Activated B cell treated with CpG ODN at 0.5 μM for 24 hours (primary cell): Measurements from ENCODE around the gene CACNG7. TPM values are rescaled to one million over a fixed set of nuclear protein-coding genes. Genes with fewer than 3 reads are reported as not detected.

Experiments
- ATAC-seq: fragments of 200-7000 bp; cut with Tn5 transposase; one replicate; pipeline ENCODE4 v1.10.0; 2021; ENCODE audit warnings: low read depth, mild to moderate bottlenecking, moderate library complexity
- CTCF ChIA-PET: fragments of 350-600 bp; sonication (Branson Sonifier 250); formaldehyde crosslinking; loops from one replicate; lab custom pipeline; 2021; ENCODE audit warnings: antibody characterized with exemption; lab: Charles Lee
- POLR2A ChIA-PET: fragments of 350-600 bp; sonication (Branson Sonifier 250); formaldehyde crosslinking; loops from one replicate; lab custom pipeline; 2021; ENCODE audit warnings: antibody characterized with exemption; lab: Charles Lee
- DNase-seq: peaks from one replicate; pipeline ENCODE4 v3.0.0; 2022
- H3K27ac Mint-ChIP-seq: one replicate; pipeline ENCODE4 v1.8.0; 2020; ENCODE audit warnings: mixed read lengths
- H3K27me3 Mint-ChIP-seq: one replicate; pipeline ENCODE4 v1.8.0; 2021; ENCODE audit warnings: mixed read lengths
- H3K36me3 Mint-ChIP-seq: one replicate; pipeline ENCODE4 v1.8.0; 2021; ENCODE audit warnings: low read depth, mixed read lengths
- H3K4me1 Mint-ChIP-seq: one replicate; pipeline ENCODE4 v1.8.0; 2021; ENCODE audit warnings: mixed read lengths
- H3K4me3 Mint-ChIP-seq: one replicate; pipeline ENCODE4 v1.8.0; 2020; ENCODE audit warnings: mild to moderate bottlenecking, mixed read lengths
- H3K9me3 Mint-ChIP-seq: one replicate; pipeline ENCODE4 v1.8.0; 2020; ENCODE audit warnings: mixed read lengths
- CTCF ChIP-seq: fragments of 200-600 bp; IDR thresholded peaks from one replicate; pipeline ENCODE4 v1.8.0; 2022; ENCODE audit warnings: antibody characterized with exemption, mild to moderate bottlenecking
- intact Hi-C: fragments of 100-400 bp; cut with micrococcal nuclease; formaldehyde crosslinking; loops from one replicate; pipeline ENCODE4 v1.15.1; 2024
- total RNA-seq: library from RNA; stranded (reverse); gene quantifications from 2 replicates; pipeline ENCODE4 v1.2.3, GENCODE V29; 2022

Gene CACNG7
- total RNA-seq, 1 donor from 2014 or later: not detected

- H3K9me3 Mint-ChIP-seq: peaks cover 4% of the 10 kb centered on the region
- POLR2A ChIA-PET: no interaction called here
- no peak overlapping the region for H3K4me3 Mint-ChIP-seq
- intact Hi-C loops: no loop called here
- H3K27ac Mint-ChIP-seq: no peak overlapping the region
- H3K4me1 Mint-ChIP-seq: no peaks in the 10 kb centered on the region
- TF ChIP-seq CTCF: no peak
- DNase-seq: no peak
- no peaks in the 10 kb centered on the region for H3K36me3 Mint-ChIP-seq
- CTCF ChIA-PET: no interaction called here
- H3K27me3 Mint-ChIP-seq: peaks cover 23% of the 10 kb centered on the region
- ATAC-seq: no peak
Measured at GRCh38 chr19:53916004-53916403, 6.9 kb downstream of the CACNG7 start.

GRCh38 chr19:53917356-53917755 lies 8.3 kb downstream of the CACNG7 start:
- Mint-ChIP-seq H3K4me3 (no peak overlapping the region), H3K36me3 (no peaks in the 10 kb centered on the region), H3K27me3 (peaks cover 11% of the 10 kb centered on the region), H3K9me3 (peaks cover 4% of the 10 kb centered on the region), H3K27ac (no peak overlapping the region), H3K4me1 (no peaks in the 10 kb centered on the region)
- POLR2A ChIA-PET: no interaction called here
- TF ChIP-seq CTCF: no peak
- DNase-seq (no peak), ATAC-seq (no peak)
- CTCF ChIA-PET: no interaction called here
- intact Hi-C loops: no loop called here

GRCh38 chr19:53927739-53928138 lies 18.7 kb downstream of the CACNG7 start:
- Mint-ChIP-seq H3K4me1 (no peaks in the 10 kb centered on the region), H3K27me3 (no peaks in the 10 kb centered on the region), H3K27ac (no peak overlapping the region), H3K9me3 (peaks cover 5% of the 10 kb centered on the region), H3K4me3 (no peak overlapping the region), H3K36me3 (no peaks in the 10 kb centered on the region)
- intact Hi-C loops: no loop called here
- DNase-seq: no peak
- ChIA-PET POLR2A (no interaction called here), CTCF (no interaction called here)
- ATAC-seq: no peak
- no peak for TF ChIP-seq CTCF

- ATAC-seq (no peak), DNase-seq (no peak)
- CTCF ChIA-PET: no interaction called here
- TF ChIP-seq CTCF: no peak
- Mint-ChIP-seq H3K4me1 (no peaks in the 10 kb centered on the region), H3K27me3 (peaks cover 17% of the 10 kb centered on the region), H3K4me3 (no peak overlapping the region), H3K36me3 (no peaks in the 10 kb centered on the region), H3K27ac (no peak overlapping the region), H3K9me3 (peaks cover 3% of the 10 kb centered on the region)
- intact Hi-C loops: no loop called here
- POLR2A ChIA-PET: no interaction called here
Measured at GRCh38 chr19:53936029-53936428, 27.0 kb downstream of the CACNG7 start.

GRCh38 chr19:53942001-53942786 lies 33.1 kb downstream of the CACNG7 start:
- no peak overlapping the region for H3K27ac Mint-ChIP-seq
- no peaks in the 10 kb centered on the region for H3K4me1 Mint-ChIP-seq
- intact Hi-C loops: no loop called here
- H3K4me3 Mint-ChIP-seq: no peak overlapping the region
- H3K36me3 Mint-ChIP-seq: no peaks in the 10 kb centered on the region
- peaks cover 7% of the 10 kb centered on the region for H3K9me3 Mint-ChIP-seq
- DNase-seq (no peak), ATAC-seq (no peak)
- H3K27me3 Mint-ChIP-seq: peaks cover 49% of the 10 kb centered on the region
- CTCF ChIA-PET: no interaction called here
- no peak for TF ChIP-seq CTCF
- POLR2A ChIA-PET: no interaction called here
